HG03139 (cell line): ENCODE data around the gene SLC22A6.

Experiments used
- ATAC-seq: cut with Tn5 transposase; IDR thresholded peaks from one replicate; pipeline ENCODE4 v1.9.1; 2021; ENCODE audit not compliant: unreplicated experiment

The SLC22A6 gene

GRCh38 chr11:62984451-62984991 is at the start of gene SLC22A6:
Gene SLC22A6 (minus strand): TSS chr11:62984967. CDS start chr11:62984690, 277 bp downstream.
- ATAC-seq, result no peak

- no peak for ATAC-seq
Observed at GRCh38 chr11:63032457-63032856, 47.7 kb upstream of the SLC22A6 start.

- no peak for ATAC-seq
Observed at GRCh38 chr11:63023841-63024648, 39.3 kb upstream of the SLC22A6 start.

GRCh38 chr11:63023222-63023814 is 38.6 kb upstream of the SLC22A6 start:
- no peak for ATAC-seq

GRCh38 chr11:63022441-63022840 is 37.7 kb upstream of the SLC22A6 start:
- no peak for ATAC-seq

GRCh38 chr11:63020671-63021291 is 36.0 kb upstream of the SLC22A6 start:
- ATAC-seq, result no peak

- no peak for ATAC-seq
Observed at GRCh38 chr11:63019506-63019905, 34.7 kb upstream of the SLC22A6 start.

- no peak for ATAC-seq
Observed at GRCh38 chr11:63017306-63017974, 32.7 kb upstream of the SLC22A6 start.

- no peak for ATAC-seq
Observed at GRCh38 chr11:63015521-63016215, 30.9 kb upstream of the SLC22A6 start, which contains the start of gene SLC22A8. Gene SLC22A8 (minus strand): TSS chr11:63015841. CDS start chr11:63014958, 883 bp downstream.

- no peak for ATAC-seq
Observed at GRCh38 chr11:63014408-63015055, 29.8 kb upstream of the SLC22A6 start.

- no peak for ATAC-seq
Observed at GRCh38 chr11:63012839-63013238, 28.1 kb upstream of the SLC22A6 start.

- no peak for ATAC-seq
Observed at GRCh38 chr11:63012430-63012829, 27.7 kb upstream of the SLC22A6 start.

GRCh38 chr11:63010934-63011439 is 26.2 kb upstream of the SLC22A6 start:
- no peak for ATAC-seq

GRCh38 chr11:63007920-63008319 is 23.2 kb upstream of the SLC22A6 start:
- no peak for ATAC-seq

GRCh38 chr11:63001456-63001855 is 16.7 kb upstream of the SLC22A6 start:
- no peak for ATAC-seq

GRCh38 chr11:62999649-63000048 is 14.9 kb upstream of the SLC22A6 start:
- ATAC-seq, result no peak

- ATAC-seq, result no peak
Observed at GRCh38 chr11:62999156-62999555, 14.4 kb upstream of the SLC22A6 start.

GRCh38 chr11:62996271-62996670 is 11.5 kb upstream of the SLC22A6 start:
- ATAC-seq, result no peak

- no peak for ATAC-seq
Observed at GRCh38 chr11:62994775-62995174, 10.0 kb upstream of the SLC22A6 start.

- no peak for ATAC-seq
Observed at GRCh38 chr11:62988276-62988675, 3.5 kb upstream of the SLC22A6 start.
